Measurements from ENCODE around the gene ELF5.
A peak's percentile ranks its signal among the peaks of the same experiment; 100 is the strongest.

Gene ELF5

GRCh38 chr11:34468209-34468841 lies 45.3 kb downstream of the ELF5 start:
- TF ChIP-seq CTCF (IDR thresholded peaks at IDR 0.05; ENCODE audit: control extremely low read depth, extremely low read depth, low read depth, missing control alignments), result peak; percentile 65
- DNase-seq (ENCODE audit: extremely low spot score), result peak; percentile 39
- ChIA-PET POLR2A (no interaction called here), CTCF (interaction anchor here (0.6 to 4.0 kb wide), 28 partner anchors 9 to 923 kb away, joined by 3 to 13 read pairs (median 4); partner anchors contain the start of genes ABTB2, CAT and ELF5)

DNA sequence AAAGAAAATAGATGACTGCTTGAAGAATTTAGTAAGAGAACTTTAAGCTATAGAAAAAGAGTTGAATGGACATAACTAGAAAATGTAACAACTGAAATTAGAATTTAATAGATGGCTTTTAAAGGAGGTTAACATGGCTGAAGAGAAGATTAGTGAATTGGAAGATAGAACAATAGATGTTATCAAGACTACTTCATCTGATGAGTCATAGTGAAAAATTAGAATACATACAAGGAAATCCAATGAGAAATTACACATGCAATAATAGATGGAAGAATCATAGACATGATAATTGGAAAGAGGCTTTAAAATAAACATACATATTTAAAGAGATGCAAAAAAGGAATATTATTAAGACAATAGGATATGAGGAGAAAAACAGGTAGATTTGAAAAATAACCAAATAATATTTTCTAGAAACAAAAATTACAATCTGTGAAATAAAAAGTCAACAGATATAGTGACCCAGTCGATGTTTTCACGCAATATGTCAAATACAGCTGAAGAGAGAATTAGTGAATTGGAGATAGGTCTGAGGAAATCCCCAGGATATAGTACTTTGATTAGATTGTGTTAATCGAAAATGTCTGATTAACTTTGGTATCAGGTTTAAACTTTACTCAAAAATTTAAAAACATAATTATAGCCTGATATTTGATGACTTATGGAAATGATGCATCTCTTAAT lies 46.6 kb downstream of the ELF5 start:
- no peak for DNase-seq (ENCODE audit: extremely low spot score)
- TF ChIP-seq CTCF (IDR thresholded peaks at IDR 0.05; ENCODE audit: control extremely low read depth, extremely low read depth, low read depth, missing control alignments), result no peak
- POLR2A ChIA-PET, result no interaction called here

GRCh38 chr11:34464591-34465051 lies 49.0 kb downstream of the ELF5 start:
- TF ChIP-seq CTCF (IDR thresholded peaks at IDR 0.05; ENCODE audit: control extremely low read depth, extremely low read depth, low read depth, missing control alignments), result no peak
- no peak for DNase-seq (ENCODE audit: extremely low spot score)
- ChIA-PET POLR2A (interaction anchor here (0.5 kb wide), 1 partner anchor 413 kb away, joined by 4 read pairs; the partner anchor contains the start of gene CAPRIN1), CTCF (interaction anchor here (1.0 to 1.7 kb wide), 2 partner anchors 15 to 25 kb away, joined by 3 to 5 read pairs; no protein-coding TSS in a partner anchor)

More for the DNA sequence above, 46.6 kb downstream of the ELF5 start:
- CTCF ChIA-PET, result interaction anchor here (1.0 to 4.0 kb wide), 13 partner anchors 8 to 925 kb away, joined by 3 to 13 read pairs (median 4); partner anchors contain the start of genes ABTB2 and CAT

DNA sequence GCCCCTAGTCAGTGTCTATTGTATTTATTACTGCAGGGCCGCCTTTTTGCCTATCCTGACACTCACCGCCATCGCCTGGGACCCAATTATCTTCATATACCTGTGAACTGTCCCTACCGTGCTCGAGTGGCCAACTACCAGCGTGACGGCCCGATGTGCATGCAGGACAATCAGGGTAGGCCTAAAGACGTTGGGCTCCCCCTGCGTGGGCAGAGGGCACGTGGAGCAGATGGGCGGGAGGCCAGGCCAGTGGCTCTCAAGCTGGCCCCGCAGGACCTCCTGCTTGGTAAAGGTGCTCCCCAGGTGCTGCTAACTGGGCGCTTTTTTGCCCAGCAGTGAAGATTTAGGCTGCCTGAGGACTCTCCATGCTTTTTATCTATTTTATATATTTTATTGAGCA lies 52.4 kb downstream of the ELF5 start:
- ChIA-PET POLR2A (no interaction called here), CTCF (no interaction called here)
- no peak for DNase-seq (ENCODE audit: extremely low spot score)
- TF ChIP-seq CTCF (IDR thresholded peaks at IDR 0.05; ENCODE audit: control extremely low read depth, extremely low read depth, low read depth, missing control alignments), result no peak

DNA sequence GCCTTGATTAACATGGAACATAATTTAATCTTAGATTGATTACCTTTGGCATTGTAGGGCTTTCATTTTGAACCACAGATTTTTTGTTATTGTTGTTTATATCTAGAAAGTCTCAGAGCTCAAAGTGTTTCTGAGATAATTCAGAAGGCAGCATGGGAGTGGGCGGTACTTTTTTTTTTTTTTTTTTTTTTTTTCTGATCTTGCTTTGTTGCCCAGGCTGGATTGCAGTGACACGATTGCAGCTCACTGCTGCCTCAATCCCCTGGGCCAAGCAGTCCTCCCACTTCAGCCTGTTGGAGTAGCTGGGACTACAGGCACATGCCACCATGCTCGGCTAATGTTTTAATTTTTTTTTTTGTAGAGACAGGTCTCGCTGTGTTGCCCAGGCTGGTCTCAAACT lies 53.3 kb downstream of the ELF5 start:
- no peak for DNase-seq (ENCODE audit: extremely low spot score)
- POLR2A ChIA-PET, result no interaction called here
- TF ChIP-seq CTCF (IDR thresholded peaks at IDR 0.05; ENCODE audit: control extremely low read depth, extremely low read depth, low read depth, missing control alignments), result no peak
- CTCF ChIA-PET, result no interaction called here

- CTCF ChIA-PET, result interaction anchor here (0.7 to 1.3 kb wide), 3 partner anchors 8 to 9 kb away, joined by 3 to 5 read pairs (median 4); no protein-coding TSS in a partner anchor
- DNase-seq (ENCODE audit: extremely low spot score), result no peak
- POLR2A ChIA-PET, result no interaction called here
- no peak for TF ChIP-seq CTCF (IDR thresholded peaks at IDR 0.05; ENCODE audit: control extremely low read depth, extremely low read depth, low read depth, missing control alignments)
Observed at GRCh38 chr11:34459507-34460162, 54.0 kb downstream of the ELF5 start.

Measured in GM10248 (cell line).